Large intestine (tissue), 3 donors: Measurements from ENCODE around the gene ACTR8. TPM values are rescaled to one million over a fixed set of nuclear protein-coding genes. Genes with fewer than 3 reads are reported as not detected.

ENCODE experiments used
- DNase-seq, 2 donors: peaks; one replicate each; pipeline versions ENCODE4 v3.0.0 to v3.0.0-alpha.2; 2013
- H3K27ac ChIP-seq: one replicate; pipeline ENCODE4 v1.5.1; 2013; ENCODE audit warnings: low read length
- H3K27me3 ChIP-seq: 2 replicates; pipeline ENCODE4 v1.6.1; 2013; ENCODE audit warnings: low read length; ENCODE audit not compliant: control insufficient read depth, insufficient read depth
- H3K36me3 ChIP-seq: 2 replicates; pipeline ENCODE4 v1.6.1; 2013; ENCODE audit warnings: low read length; ENCODE audit not compliant: control insufficient read depth, insufficient read depth
- H3K4me1 ChIP-seq: one replicate; pipeline ENCODE4 v1.6.1; 2013; ENCODE audit warnings: low read length; ENCODE audit not compliant: control insufficient read depth, insufficient read depth
- H3K4me3 ChIP-seq: one replicate; pipeline ENCODE4 v1.5.1; 2013; ENCODE audit warnings: low read length
- H3K9me3 ChIP-seq: one replicate; pipeline ENCODE4 v1.6.1; 2013; ENCODE audit warnings: mild to moderate bottlenecking, low read depth, low read length, moderate library complexity; ENCODE audit not compliant: control insufficient read depth
- WGBS: methylation state at CpG from one replicate; pipeline ENCODE4 v1.1.5; 2013; ENCODE audit warnings: low lambda C conversion rate; ENCODE audit not compliant: insufficient coverage; 5-methylcytosine and 5-hydroxymethylcytosine counted together
- polyA plus RNA-seq: library from polyadenylated mRNA; unstranded; fragments of 120-200 nt; gene quantifications from one replicate; pipeline ENCODE4 v1.2.1, GENCODE V29; 2013

ACTR8 gene
- polyA plus RNA-seq, 1 donor, result 27.3 TPM

DNA sequence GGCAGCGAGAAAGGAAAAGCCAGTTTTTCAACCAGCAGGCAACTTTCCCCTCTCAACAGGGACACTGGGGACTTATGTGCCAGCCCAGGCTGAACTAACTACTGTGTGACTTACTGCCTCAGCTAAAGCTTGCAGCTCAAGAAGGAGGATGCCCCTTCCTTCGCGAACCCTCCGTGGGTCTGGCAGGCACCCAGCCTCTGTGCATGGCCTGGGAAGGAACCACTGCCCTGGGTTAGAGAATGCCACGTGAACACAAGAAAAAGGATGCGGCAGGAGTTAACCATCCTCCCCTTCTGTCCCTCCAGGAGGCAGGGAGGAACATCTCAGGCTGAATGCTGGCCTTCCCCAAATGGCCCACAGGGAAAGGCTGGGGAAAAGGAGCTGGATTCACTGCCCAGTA, 64.7 kb downstream of the ACTR8 start:
- no peak for DNase-seq

More for the DNA sequence above, 64.7 kb downstream of the ACTR8 start:
- Histone ChIP-seq H3K4me3 (no peak overlapping the region), H3K27me3 (no peaks in the 10 kb centered on the region), H3K4me1 (no peaks in the 10 kb centered on the region), H3K9me3 (no peaks in the 10 kb centered on the region), H3K36me3 (peaks cover 82% of the 10 kb centered on the region), H3K27ac (no peak overlapping the region)
- no CpG with 5 or more reads among the region's 6 CpGs for WGBS

Other genes starting within 250 kb of the ACTR8 start
- gene CHDH, start 35.7 kb downstream of the ACTR8 start, polyA plus RNA-seq, result 10.3 TPM
- gene IL17RB, start 35.6 kb downstream of the ACTR8 start, polyA plus RNA-seq, result 13.3 TPM
- 56.3 TPM for gene SELENOK, start 9.7 kb upstream of the ACTR8 start, polyA plus RNA-seq
- gene CACNA2D3, start 240.4 kb upstream of the ACTR8 start, polyA plus RNA-seq, result 0.97 TPM